Prostate gland (tissue), 2 donors: Measurements from ENCODE around the gene ONECUT1.
A peak's percentile ranks its signal among the peaks of the same experiment; 100 is the strongest.

Experiments
- CTCF ChIP-seq, 4 experiments: fragments of 200-600 bp in 2 of 4; fragments of 450-650 bp in 2 of 4; sonication (generic) in 2 of 4; IDR thresholded peaks; 1 replicate in 3 of 4; 2 replicates in 1 of 4; pipeline ENCODE4 v1.5.1; 2016 to 2019; ENCODE audit warnings: antibody characterized with exemption in 4 of 4, mild to moderate bottlenecking in 2 of 4, moderate library complexity in 2 of 4
- POLR2A ChIP-seq: fragments of 450-650 bp; IDR thresholded peaks from one replicate; pipeline ENCODE4 v1.6.1; 2016; ENCODE audit warnings: antibody characterized with exemption, mild to moderate bottlenecking

GRCh38 chr15:52735231-52736089 lies 54.7 kb downstream of the ONECUT1 start:
- TF ChIP-seq CTCF (IDR thresholded peaks at IDR 0.05) (peak; percentile 79 to 95 (median 82)), POLR2A (no peak)
